Activated naive CD4-positive, alpha-beta T cell treated with anti-CD3 and anti-CD28 coated beads, Interleukin-2, amount 50 U/mL, for 72 hours (primary cell): ENCODE data around the gene ALPP. TPM values are rescaled to one million over a fixed set of nuclear protein-coding genes. Genes with fewer than 3 reads are reported as not detected.
A peak's percentile ranks its signal among the peaks of the same experiment; 100 is the strongest.
"Not testable (repeated sequence)": the region's sequence is repeated elsewhere in the genome, so short reads cannot be mapped to it uniquely, and the experiment has no call there.

Source experiments
- ATAC-seq, 2 donors: fragments of 150-1000 bp; cut with Tn5 transposase; 2 replicates each; pipeline ENCODE4 v1.10.0; 2021; ENCODE audit warnings: mild to moderate bottlenecking in 2 of 2, moderate library complexity in 2 of 2
- DNase-seq, 2 donors: peaks; one replicate each; pipeline ENCODE4 v3.0.0; 2021 to 2022; ENCODE audit warnings: low spot score in 2 of 2
- H3K27ac Mint-ChIP-seq, 2 donors: one replicate each; pipeline ENCODE4 v1.8.0; 2022; ENCODE audit warnings: mild to moderate bottlenecking in 2 of 2, mixed read lengths in 2 of 2
- H3K36me3 Mint-ChIP-seq, 2 donors: one replicate each; pipeline ENCODE4 v1.8.0; 2022; ENCODE audit warnings: mixed read lengths in 2 of 2
- H3K9me3 Mint-ChIP-seq, 2 donors: one replicate each; pipeline ENCODE4 v1.8.0; 2022; ENCODE audit warnings: mixed read lengths in 2 of 2
- total RNA-seq, 2 donors: library from RNA; stranded (reverse); gene quantifications; one replicate each; pipeline ENCODE4 v1.2.3, GENCODE V29; 2022

The ALPP gene
- total RNA-seq, 2 donors from 2014 or later, result 0.16 to 0.53 TPM

GRCh38 chr2:232385660-232386489 lies 7.3 kb downstream of the ALPP start:
- DNase-seq (no peak), ATAC-seq (no peak)
- Mint-ChIP-seq H3K27ac (no peak overlapping the region), H3K36me3 (no peaks in the 10 kb centered on the region), H3K9me3 (no peaks in the 10 kb centered on the region)

DNA sequence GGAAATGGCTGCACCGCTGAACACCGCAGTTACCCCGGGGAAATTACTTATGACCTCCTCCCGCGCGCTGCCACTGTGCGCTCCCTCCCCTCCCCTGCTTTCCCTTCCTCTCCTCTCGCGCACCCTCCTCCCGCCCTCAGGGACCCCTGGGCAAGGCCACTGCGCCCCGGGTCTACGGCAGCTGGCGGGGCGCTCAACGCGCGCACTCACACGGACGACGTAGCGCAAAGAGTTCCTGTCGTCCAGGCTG lies 7.9 kb downstream of the ALPP start:
- H3K9me3 Mint-ChIP-seq, result no peaks in the 10 kb centered on the region
- no peak overlapping the region for H3K27ac Mint-ChIP-seq
- no peaks in the 10 kb centered on the region for H3K36me3 Mint-ChIP-seq
- no peak for ATAC-seq
- no peak for DNase-seq

DNA sequence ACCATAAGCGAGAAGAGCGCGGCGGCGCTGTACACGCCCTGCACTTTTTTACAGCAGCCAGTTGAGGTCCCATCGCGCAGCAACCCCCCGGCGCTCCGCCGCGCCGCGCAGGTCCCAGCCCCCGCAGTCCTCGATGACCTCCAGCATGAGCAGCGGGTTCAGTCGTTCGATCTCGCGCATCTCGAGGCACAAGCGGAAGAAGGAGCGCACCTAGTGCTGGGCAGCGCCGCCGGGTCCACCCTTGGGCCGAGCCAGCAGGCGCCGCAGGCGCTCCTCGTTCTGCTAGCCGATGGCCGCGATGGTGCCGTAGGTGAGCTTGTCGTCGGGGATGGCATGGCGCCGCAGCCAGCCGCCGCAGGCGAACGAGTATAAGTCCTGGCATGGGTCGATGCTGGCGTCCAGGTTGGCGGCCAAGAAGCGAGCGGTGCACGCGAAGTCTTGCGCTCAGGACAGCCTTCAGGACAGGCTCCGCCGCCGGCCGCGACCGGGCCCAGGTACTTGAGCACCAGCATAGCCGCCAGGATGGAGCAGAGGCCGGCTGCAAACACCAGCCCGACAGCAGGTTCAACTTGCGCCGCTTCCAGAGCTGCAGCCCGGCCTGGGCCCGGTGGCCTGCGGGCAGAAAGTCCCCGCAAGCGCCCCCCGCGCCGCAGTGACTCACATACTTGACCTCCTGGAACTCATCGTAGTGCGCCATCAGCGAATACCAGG lies 8.3 kb downstream of the ALPP start:
- no peak for ATAC-seq
- no peaks in the 10 kb centered on the region for H3K36me3 Mint-ChIP-seq
- DNase-seq, result no peak
- H3K9me3 Mint-ChIP-seq, result no peaks in the 10 kb centered on the region
- H3K27ac Mint-ChIP-seq, result no peak overlapping the region

DNA sequence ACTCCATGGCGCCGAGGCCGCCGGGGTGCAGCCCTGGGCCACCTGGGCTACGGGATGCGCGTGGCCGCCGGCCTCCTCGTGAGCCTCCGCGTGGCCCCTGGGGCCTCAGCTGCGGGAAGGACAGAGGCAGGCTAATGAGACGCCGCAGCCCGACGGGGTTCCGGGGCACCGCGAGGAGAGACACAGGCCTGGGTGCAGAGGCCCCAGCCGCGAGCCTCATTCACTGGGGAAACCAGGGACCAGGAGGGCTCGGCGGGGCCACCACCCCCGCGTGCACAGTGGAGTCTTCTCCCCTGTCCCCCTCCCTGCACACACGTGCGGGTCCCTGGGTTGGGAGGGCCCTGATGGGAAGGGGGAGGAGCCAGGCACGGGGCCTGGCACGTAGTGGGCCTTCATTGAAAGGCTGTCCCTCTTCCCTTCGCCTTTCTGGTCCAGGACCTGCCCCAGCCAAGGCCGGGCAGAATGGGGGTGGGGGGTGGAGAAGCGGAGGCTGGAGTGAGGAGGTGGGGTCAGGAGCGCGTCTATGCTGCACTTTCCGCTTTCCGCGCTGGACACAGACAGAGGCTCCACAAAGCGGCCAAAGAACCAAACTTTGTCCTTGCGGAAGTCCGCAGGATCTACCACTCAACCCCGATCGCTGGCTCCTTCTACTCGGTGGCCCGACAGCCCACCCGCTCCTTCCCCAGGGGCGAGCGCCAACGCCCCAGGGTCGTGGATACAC lies 9.1 kb downstream of the ALPP start:
- Mint-ChIP-seq H3K36me3 (no peaks in the 10 kb centered on the region), H3K9me3 (no peaks in the 10 kb centered on the region), H3K27ac (no peak overlapping the region)
- ATAC-seq (no peak), DNase-seq (no peak)

- no peak overlapping the region for H3K27ac Mint-ChIP-seq
- H3K36me3 Mint-ChIP-seq, result no peaks in the 10 kb centered on the region
- no peak for DNase-seq
- ATAC-seq, result no peak
- no peaks in the 10 kb centered on the region for H3K9me3 Mint-ChIP-seq
These were observed 9.9 kb downstream of the ALPP start for GRCh38 chr2:232388324-232388891.

- no peaks in the 10 kb centered on the region for H3K36me3 Mint-ChIP-seq
- no peak overlapping the region for H3K27ac Mint-ChIP-seq
- DNase-seq, result no peak
- ATAC-seq, result no peak
- no peaks in the 10 kb centered on the region for H3K9me3 Mint-ChIP-seq
These were observed 10.8 kb downstream of the ALPP start for GRCh38 chr2:232389327-232389726.

DNA sequence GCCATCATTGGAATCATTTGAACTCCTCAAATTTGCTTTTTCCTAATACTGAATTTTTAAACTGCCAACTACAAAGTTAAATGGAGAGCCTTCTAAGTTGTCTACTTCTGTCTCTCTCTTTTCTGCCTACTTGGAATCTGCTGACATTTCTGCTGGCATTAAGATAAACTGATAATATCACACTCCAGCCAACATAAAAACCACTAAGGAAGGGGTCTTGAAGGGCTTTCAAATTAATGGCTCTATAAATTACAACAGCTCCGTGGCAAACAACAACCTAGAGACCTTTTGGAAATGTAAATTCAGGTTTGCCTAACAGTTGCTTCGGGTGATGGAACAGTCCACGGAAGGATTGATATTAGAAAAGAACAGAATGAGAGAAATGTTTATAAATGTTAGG lies 12.1 kb downstream of the ALPP start:
- H3K9me3 Mint-ChIP-seq, result no peaks in the 10 kb centered on the region
- H3K36me3 Mint-ChIP-seq, result no peaks in the 10 kb centered on the region
- H3K27ac Mint-ChIP-seq, result no peak overlapping the region
- no peak for ATAC-seq
- no peak for DNase-seq

- ATAC-seq, result no peak
- H3K27ac Mint-ChIP-seq, result no peak overlapping the region
- no peaks in the 10 kb centered on the region for H3K36me3 Mint-ChIP-seq
- H3K9me3 Mint-ChIP-seq, result no peaks in the 10 kb centered on the region
- DNase-seq, result no peak
These were observed 15.0 kb downstream of the ALPP start for GRCh38 chr2:232393556-232393955.

- H3K9me3 Mint-ChIP-seq, DNase-seq, H3K27ac Mint-ChIP-seq, H3K36me3 Mint-ChIP-seq, ATAC-seq: not testable (repeated sequence)
These were observed 15.9 kb downstream of the ALPP start for GRCh38 chr2:232394431-232394830.

DNA sequence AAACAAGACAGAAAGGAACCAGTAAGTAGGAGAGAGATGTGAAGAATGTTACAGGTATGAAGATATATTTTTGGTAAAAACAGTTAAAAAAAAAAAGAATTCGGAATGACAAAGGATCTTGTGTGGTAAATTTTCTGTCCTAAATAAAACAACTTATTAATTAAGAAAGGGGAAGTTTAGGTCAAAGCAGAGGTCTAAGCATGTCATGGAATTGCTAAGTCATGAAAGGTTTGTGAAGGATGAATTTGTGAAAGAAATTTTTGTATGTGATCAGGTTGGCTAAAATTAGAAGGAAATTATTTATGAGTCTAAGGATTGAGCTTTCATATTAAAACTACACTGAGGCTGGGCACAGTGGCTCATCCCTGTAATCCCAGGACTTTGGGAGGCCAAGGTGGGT lies 17.0 kb downstream of the ALPP start:
- Mint-ChIP-seq H3K9me3 (no peaks in the 10 kb centered on the region), H3K27ac (peak overlapping the region in 1 of 2 donors; percentile 44), H3K36me3 (no peaks in the 10 kb centered on the region)
- DNase-seq (no peak), ATAC-seq (no peak)

- no peaks in the 10 kb centered on the region for H3K36me3 Mint-ChIP-seq
- DNase-seq (no peak), ATAC-seq (no peak)
- H3K9me3 Mint-ChIP-seq, result no peaks in the 10 kb centered on the region
- peak overlapping the region in 1 of 2 donors; percentile 44 for H3K27ac Mint-ChIP-seq
These were observed 18.1 kb downstream of the ALPP start for GRCh38 chr2:232396683-232397082.

- no peak for ATAC-seq
- Mint-ChIP-seq H3K9me3 (no peaks in the 10 kb centered on the region), H3K36me3 (no peaks in the 10 kb centered on the region), H3K27ac (no peak overlapping the region)
- DNase-seq, result no peak
These were observed 19.9 kb downstream of the ALPP start for GRCh38 chr2:232398293-232399034.

DNA sequence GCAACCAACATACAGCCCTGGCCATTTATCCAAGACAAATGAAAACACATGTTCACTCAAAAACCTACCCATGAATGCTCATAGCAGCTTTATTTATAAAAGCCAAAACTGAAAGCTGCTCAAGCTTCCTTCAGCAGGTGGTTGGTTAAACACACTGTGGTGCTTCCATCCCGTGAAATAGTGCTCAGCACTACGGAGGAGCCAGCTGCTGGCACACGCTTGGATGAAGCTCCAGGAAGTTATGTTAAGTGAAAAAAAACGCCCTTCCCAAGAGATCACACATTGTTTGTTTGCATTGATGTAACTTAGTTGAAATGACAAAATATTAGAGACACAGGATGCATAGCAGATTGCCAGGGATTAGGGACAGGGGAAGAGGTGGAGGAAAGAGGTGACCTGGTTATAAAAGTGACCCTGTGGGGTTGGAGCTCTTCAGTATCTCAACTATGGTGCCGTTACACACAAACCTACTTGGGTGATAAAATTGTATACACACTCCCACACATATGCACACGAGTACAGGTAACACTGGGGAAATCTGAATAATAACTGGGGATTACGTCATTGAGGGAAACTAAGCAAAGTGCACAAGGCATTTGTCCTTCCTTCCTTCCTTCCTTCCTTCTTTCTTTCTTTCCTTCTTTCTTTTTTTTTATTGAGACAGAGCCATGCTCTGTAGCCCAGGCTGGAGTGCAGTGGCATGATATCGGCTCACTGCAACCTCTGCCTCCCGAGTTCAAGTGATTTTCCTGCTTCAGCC lies 21.9 kb downstream of the ALPP start:
- Mint-ChIP-seq H3K36me3 (no peaks in the 10 kb centered on the region), H3K9me3 (no peaks in the 10 kb centered on the region), H3K27ac (no peak overlapping the region)
- ATAC-seq (no peak), DNase-seq (no peak)

DNA sequence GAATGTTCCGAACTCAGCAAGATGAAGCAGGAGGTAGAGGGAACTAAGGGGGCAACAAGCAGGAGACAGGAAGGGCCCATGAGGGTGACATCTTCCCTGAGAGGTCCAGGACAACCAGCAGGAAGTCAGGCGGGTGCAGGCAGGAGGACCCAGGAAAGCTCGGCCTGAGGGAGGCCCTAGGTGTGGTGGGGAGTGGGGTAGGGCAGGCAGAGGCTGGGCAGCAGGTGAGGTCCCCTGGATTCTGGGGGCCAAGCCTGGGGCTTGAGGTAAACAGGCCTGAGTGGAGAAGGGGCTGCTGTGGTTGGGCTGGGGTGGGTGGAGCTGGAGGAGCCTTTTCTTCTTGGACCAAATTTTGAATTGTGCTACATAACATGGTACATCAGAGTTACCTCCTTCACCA lies 24.0 kb downstream of the ALPP start:
- DNase-seq (no peak), ATAC-seq (no peak)
- H3K9me3 Mint-ChIP-seq, result no peaks in the 10 kb centered on the region
- no peak overlapping the region for H3K27ac Mint-ChIP-seq
- H3K36me3 Mint-ChIP-seq, result no peaks in the 10 kb centered on the region

GRCh38 chr2:232405943-232406510 lies 27.5 kb downstream of the ALPP start:
- Mint-ChIP-seq H3K27ac (no peak overlapping the region), H3K36me3 (no peaks in the 10 kb centered on the region), H3K9me3 (no peaks in the 10 kb centered on the region)
- DNase-seq, result no peak
- ATAC-seq, result no peak
